Gastroesophageal sphincter (tissue), 4 donors: ENCODE measurements around the gene IKZF5. TPM values are rescaled to one million over a fixed set of nuclear protein-coding genes. Genes with fewer than 3 reads are reported as not detected.

ENCODE experiments used
- ATAC-seq: fragments of 150-250 bp; one replicate; pipeline ENCODE4 v1.9.1; 2016; ENCODE audit warnings: mild to moderate bottlenecking, moderate library complexity
- H3K27ac ChIP-seq, 4 donors: fragments of 200-600 bp; sonication (generic) in 3 of 4; 1 replicate in 3 of 4; 2 replicates in 1 of 4; pipeline ENCODE4 v1.5.1; 2016 to 2019
- H3K27me3 ChIP-seq: fragments of 200-600 bp; sonication (generic); one replicate; pipeline ENCODE4 v1.5.1; 2019
- H3K36me3 ChIP-seq, 2 donors: fragments of 200-600 bp; sonication (generic); one replicate each; pipeline ENCODE4 v1.5.1; 2019; ENCODE audit warnings: control low read depth in 1 of 2
- H3K4me1 ChIP-seq, 3 donors: fragments of 200-600 bp; sonication (generic); 1 replicate in 2 of 3; 2 replicates in 1 of 3; pipeline ENCODE4 v1.5.1; 2016 to 2019; ENCODE audit warnings: control low read depth in 2 of 3
- H3K4me3 ChIP-seq, 2 donors: fragments of 200-600 bp; sonication (generic); one replicate each; pipeline ENCODE4 v1.5.1; 2019; ENCODE audit warnings: mild to moderate bottlenecking in 1 of 2, moderate library complexity in 1 of 2
- H3K9me3 ChIP-seq, 3 donors: fragments of 200-600 bp; sonication (generic); one replicate each; pipeline ENCODE4 v1.5.1; 2017 to 2019; ENCODE audit warnings: control low read depth in 2 of 3
- EP300 ChIP-seq: sonication (generic); formaldehyde crosslinking; IDR thresholded peaks from one replicate; pipeline ENCODE4 v1.6.1; 2017; ENCODE audit warnings: antibody characterized with exemption, mild to moderate bottlenecking
- POLR2A ChIP-seq, 2 donors: fragments of 450-650 bp; IDR thresholded peaks; one replicate each; pipeline ENCODE4 v1.6.1; 2017; ENCODE audit warnings: antibody characterized with exemption in 2 of 2, mild to moderate bottlenecking in 2 of 2, moderate library complexity in 1 of 2
- POLR2AphosphoS5 ChIP-seq: sonication (generic); formaldehyde crosslinking; IDR thresholded peaks from one replicate; pipeline ENCODE4 v1.6.1; 2017; ENCODE audit warnings: antibody characterized with exemption
- WGBS, 2 donors: methylation state at CpG; one replicate each; pipeline ENCODE4 v1.1.5; 2018; ENCODE audit warnings: low coverage in 1 of 2; 5-methylcytosine and 5-hydroxymethylcytosine counted together
- total RNA-seq, 4 donors: library from RNA; depleted of rRNA; stranded (reverse); fragments of >200 nt; gene quantifications; one replicate each; pipeline ENCODE4 v1.1.0, GENCODE V29; 2016
- TF ChIP-seq, protein P1 (sequence below), 4 experiments: fragments of 200-600 bp in 2 of 4; fragments of 450-650 bp in 2 of 4; sonication (generic) in 1 of 4; IDR thresholded peaks; one replicate each; pipeline ENCODE4 v1.5.1; 2017 to 2019; ENCODE audit warnings: antibody characterized with exemption in 4 of 4, mild to moderate bottlenecking in 2 of 4, moderate library complexity in 2 of 4

Gene IKZF5, protein sequence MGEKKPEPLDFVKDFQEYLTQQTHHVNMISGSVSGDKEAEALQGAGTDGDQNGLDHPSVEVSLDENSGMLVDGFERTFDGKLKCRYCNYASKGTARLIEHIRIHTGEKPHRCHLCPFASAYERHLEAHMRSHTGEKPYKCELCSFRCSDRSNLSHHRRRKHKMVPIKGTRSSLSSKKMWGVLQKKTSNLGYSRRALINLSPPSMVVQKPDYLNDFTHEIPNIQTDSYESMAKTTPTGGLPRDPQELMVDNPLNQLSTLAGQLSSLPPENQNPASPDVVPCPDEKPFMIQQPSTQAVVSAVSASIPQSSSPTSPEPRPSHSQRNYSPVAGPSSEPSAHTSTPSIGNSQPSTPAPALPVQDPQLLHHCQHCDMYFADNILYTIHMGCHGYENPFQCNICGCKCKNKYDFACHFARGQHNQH
- total RNA-seq, result 10 to 100 TPM in 2 of 4 donors, 1 to 10 TPM in 2; 5.8 to 14.3 (median 9.5) TPM

DNA sequence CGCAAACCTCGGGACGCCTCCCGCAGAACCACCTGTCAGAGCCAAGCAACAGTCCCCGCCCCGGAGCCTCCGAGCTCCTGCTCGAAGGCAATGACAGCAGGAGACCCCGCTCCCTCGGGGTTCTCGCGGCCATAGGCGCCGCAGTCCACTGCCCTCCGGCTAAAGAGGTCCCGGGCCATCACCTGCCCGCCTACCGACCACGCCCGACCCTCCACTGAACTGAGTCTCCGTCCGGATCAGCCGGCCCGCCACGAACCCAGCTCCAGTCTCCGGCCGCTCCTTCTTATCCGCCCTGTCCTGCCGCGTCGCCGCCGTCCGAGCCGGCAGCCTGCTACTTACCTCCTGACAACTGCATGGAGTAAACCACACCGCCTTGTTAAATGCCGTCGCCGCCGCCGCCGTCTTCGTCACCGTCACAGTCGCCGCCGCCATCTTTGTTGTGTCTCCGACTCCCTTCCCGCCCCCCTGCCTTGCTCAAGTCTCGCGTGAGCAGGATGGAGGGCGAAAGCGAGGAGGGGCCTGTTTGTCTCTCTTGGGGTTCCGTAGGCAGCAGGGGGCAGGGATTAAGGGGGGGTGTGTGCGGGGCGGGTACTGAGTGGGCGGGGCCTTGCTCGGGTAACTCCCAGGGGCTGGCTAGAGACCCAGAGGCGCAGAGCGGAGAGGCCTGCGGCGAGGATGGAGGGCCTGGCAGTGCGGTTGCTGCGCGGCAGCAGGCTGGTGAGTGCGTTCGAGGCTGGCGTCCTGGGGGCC is at the start of gene IKZF5, which contains the start of gene ACADSB:
Gene IKZF5 (minus strand): TSS at position 441 of the 750 bp plus-strand sequence. CDS start 10,170 bp downstream, outside the sequence.
Gene ACADSB (plus strand): TSS at position 652 of the 750 bp plus-strand sequence. CDS start 24 bp downstream, at position 676.
- WGBS, 2 donors, result 2% methylated on average over 22 of the region's 68 CpGs; no CpG with 5 or more reads in 1 of the 2 donors
- Histone ChIP-seq H3K27ac (peak within 1 kb of the TSS; percentile 64 to 96 (median 93)), H3K4me1 (peaks cover 0 to 59% (median 20%) of the 10 kb centered on the region in 3 donors), H3K9me3 (no peaks in the 10 kb centered on the region), H3K4me3 (peak within 1 kb of the TSS; percentile 58 to 98), H3K36me3 (peaks cover 0 to 5% of the 10 kb centered on the region in 2 donors), H3K27me3 (no peaks in the 10 kb centered on the region)
- peak; percentile 97 for ATAC-seq
- TF ChIP-seq, protein P1, sequence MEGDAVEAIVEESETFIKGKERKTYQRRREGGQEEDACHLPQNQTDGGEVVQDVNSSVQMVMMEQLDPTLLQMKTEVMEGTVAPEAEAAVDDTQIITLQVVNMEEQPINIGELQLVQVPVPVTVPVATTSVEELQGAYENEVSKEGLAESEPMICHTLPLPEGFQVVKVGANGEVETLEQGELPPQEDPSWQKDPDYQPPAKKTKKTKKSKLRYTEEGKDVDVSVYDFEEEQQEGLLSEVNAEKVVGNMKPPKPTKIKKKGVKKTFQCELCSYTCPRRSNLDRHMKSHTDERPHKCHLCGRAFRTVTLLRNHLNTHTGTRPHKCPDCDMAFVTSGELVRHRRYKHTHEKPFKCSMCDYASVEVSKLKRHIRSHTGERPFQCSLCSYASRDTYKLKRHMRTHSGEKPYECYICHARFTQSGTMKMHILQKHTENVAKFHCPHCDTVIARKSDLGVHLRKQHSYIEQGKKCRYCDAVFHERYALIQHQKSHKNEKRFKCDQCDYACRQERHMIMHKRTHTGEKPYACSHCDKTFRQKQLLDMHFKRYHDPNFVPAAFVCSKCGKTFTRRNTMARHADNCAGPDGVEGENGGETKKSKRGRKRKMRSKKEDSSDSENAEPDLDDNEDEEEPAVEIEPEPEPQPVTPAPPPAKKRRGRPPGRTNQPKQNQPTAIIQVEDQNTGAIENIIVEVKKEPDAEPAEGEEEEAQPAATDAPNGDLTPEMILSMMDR (IDR thresholded peaks at IDR 0.05), result no peak
- TF ChIP-seq POLR2A (IDR thresholded peaks at IDR 0.05), result peak; percentile 81 to 85
- no peak for TF ChIP-seq EP300
- TF ChIP-seq POLR2AphosphoS5, result peak; percentile 90

DNA sequence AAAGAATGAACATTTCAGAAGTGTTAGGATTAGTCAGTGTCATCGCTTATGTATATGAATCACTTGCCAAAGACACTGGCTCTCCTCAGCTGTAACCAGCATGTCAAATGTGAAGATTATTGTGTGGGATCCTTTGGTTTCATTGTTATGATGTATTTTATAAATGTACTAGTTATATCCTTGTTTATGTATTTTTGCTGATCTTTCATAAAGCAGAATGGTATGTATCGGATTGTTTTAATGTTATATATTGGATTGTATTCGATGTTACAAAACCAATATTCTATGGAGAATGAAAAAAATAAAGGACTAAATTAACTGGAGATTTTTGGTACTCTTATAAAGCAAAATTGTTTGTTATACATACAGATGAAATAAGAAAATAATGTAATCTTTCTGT is 49.4 kb upstream of the IKZF5 start:
- no peak overlapping the region for H3K27ac ChIP-seq
- H3K27me3 ChIP-seq, result no peaks in the 10 kb centered on the region
- H3K9me3 ChIP-seq, result no peaks in the 10 kb centered on the region
- peaks cover 0 to 35% of the 10 kb centered on the region in 2 donors for H3K36me3 ChIP-seq
- H3K4me1 ChIP-seq, result no peaks in the 10 kb centered on the region
- H3K4me3 ChIP-seq, result no peak overlapping the region
- ATAC-seq, result no peak
- TF ChIP-seq, protein P1 (IDR thresholded peaks at IDR 0.05), result no peak
- TF ChIP-seq POLR2AphosphoS5 (no peak), POLR2A (IDR thresholded peaks at IDR 0.05) (no peak), EP300 (no peak)
- WGBS, 2 donors, result 76 to 90% methylated on average over 3 of the region's 3 CpGs

DNA sequence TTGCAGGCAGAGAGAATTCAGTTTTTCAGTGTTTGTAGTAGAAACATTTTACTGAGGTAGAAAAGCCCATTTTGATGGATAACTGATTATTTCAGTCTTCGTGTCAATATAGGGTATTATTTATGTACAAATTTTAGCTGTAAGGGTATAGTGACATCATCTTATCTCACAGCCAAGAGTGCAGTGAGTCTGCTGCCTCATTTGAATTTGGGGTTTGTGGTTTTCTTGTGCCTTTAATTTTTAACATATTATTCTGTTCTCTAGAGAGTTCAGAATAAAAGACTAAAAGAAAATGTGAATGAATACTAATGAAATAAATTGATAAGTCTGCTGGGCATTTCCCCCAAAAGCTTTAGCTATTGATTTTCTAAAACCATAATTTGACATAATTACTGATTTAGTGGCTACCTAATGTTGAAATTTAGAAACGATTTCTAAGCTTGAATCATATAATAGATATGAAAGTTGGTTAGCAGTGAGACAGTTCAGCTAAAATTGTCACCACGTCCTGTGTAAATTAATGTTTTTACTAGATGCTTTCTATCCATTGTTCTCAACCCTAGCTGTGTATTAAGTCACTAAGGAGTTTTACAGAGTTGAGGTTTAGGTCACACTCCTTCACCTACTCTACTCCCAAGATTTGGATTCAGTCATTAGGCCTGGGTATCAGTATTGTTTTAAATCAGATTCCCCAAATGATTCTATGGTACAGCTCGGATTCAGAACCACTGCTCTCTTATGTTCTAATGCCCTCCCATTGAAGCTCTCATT is 37.6 kb upstream of the IKZF5 start:
- TF ChIP-seq, protein P1 (IDR thresholded peaks at IDR 0.05), result no peak
- TF ChIP-seq EP300, result no peak
- no peak for TF ChIP-seq POLR2A (IDR thresholded peaks at IDR 0.05)
- ATAC-seq, result no peak
- Histone ChIP-seq H3K4me3 (no peak overlapping the region), H3K4me1 (no peaks in the 10 kb centered on the region), H3K27me3 (no peaks in the 10 kb centered on the region), H3K36me3 (peaks cover 2 to 85% of the 10 kb centered on the region in 2 donors), H3K27ac (no peak overlapping the region), H3K9me3 (no peaks in the 10 kb centered on the region)
- WGBS, 2 donors, result 80 to 84% methylated on average over 3 to 4 of the region's 4 CpGs

DNA sequence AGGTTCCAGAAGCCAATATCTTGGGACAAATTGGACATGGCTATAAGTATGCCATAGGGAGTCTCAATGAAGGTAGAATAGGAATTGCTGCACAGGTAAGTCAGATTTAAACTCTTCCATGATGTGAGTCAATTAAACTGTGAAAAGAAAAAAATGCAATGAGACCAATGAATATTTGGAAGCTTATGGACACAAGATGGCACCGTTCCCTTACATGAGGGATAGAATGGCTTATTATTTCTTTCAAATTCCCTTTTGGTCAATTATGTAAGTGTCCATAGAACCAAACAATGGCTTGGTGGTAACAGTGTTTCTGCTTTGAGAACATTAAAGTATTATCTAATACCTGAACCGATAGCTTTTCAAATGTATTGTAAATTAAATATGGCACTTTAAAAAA is 35.8 kb upstream of the IKZF5 start:
- no peak for TF ChIP-seq POLR2A (IDR thresholded peaks at IDR 0.05)
- H3K4me3 ChIP-seq, result no peak overlapping the region
- H3K36me3 ChIP-seq, result peaks cover 2 to 84% of the 10 kb centered on the region in 2 donors
- 76 to 85% methylated on average over 2 of the region's 2 CpGs for WGBS, 2 donors
- H3K27me3 ChIP-seq, result no peaks in the 10 kb centered on the region
- ATAC-seq, result no peak
- no peaks in the 10 kb centered on the region for H3K4me1 ChIP-seq
- H3K27ac ChIP-seq, result no peak overlapping the region
- no peaks in the 10 kb centered on the region for H3K9me3 ChIP-seq
